ENCODE data around the gene COMMD9.

The COMMD9 gene

GRCh38 chr11:36251823-36252222 lies 37.4 kb downstream of the COMMD9 start:
- no peak for DNase-seq

GRCh38 chr11:36249246-36249645 lies 40.0 kb downstream of the COMMD9 start:
- DNase-seq = no peak

- no peak for DNase-seq
Measured at GRCh38 chr11:36248436-36248835, 40.8 kb downstream of the COMMD9 start.

GRCh38 chr11:36247493-36247892 lies 41.7 kb downstream of the COMMD9 start:
- DNase-seq = no peak

GRCh38 chr11:36243641-36244040 lies 45.6 kb downstream of the COMMD9 start:
- no peak for DNase-seq

GRCh38 chr11:36241497-36241896 lies 47.7 kb downstream of the COMMD9 start:
- DNase-seq = no peak

GRCh38 chr11:36240801-36241200 lies 48.4 kb downstream of the COMMD9 start:
- DNase-seq = no peak

- no peak for DNase-seq
Measured at GRCh38 chr11:36240173-36240572, 49.1 kb downstream of the COMMD9 start.

- no peak for DNase-seq
Measured at GRCh38 chr11:36239636-36240035, 49.6 kb downstream of the COMMD9 start.

- DNase-seq = no peak
Measured at GRCh38 chr11:36238881-36239280, 50.3 kb downstream of the COMMD9 start.

GRCh38 chr11:36238036-36238631 lies 51.1 kb downstream of the COMMD9 start:
- no peak for DNase-seq

GRCh38 chr11:36237391-36237790 lies 51.8 kb downstream of the COMMD9 start:
- no peak for DNase-seq

- DNase-seq = no peak
Measured at GRCh38 chr11:36235750-36236149, 53.5 kb downstream of the COMMD9 start.

GRCh38 chr11:36234825-36235224 lies 54.4 kb downstream of the COMMD9 start:
- DNase-seq = no peak

- no peak for DNase-seq
Measured at GRCh38 chr11:36233204-36233603, 56.0 kb downstream of the COMMD9 start.

- no peak for DNase-seq
Measured at GRCh38 chr11:36230779-36231699, 58.2 kb downstream of the COMMD9 start.

- no peak for DNase-seq
Measured at GRCh38 chr11:36229091-36229705, 60.0 kb downstream of the COMMD9 start.

GRCh38 chr11:36228689-36229088 lies 60.5 kb downstream of the COMMD9 start:
- no peak for DNase-seq

GRCh38 chr11:36227044-36227443 lies 62.2 kb downstream of the COMMD9 start:
- DNase-seq = no peak

- DNase-seq = no peak
Measured at GRCh38 chr11:36224209-36224882, 64.9 kb downstream of the COMMD9 start.

- no peak for DNase-seq
Measured at GRCh38 chr11:36222831-36223635, 66.2 kb downstream of the COMMD9 start.
